Stimulated activated CD8-positive, alpha-beta memory T cell treated with anti-CD3 and anti-CD28 coated beads, Interleukin-7, amount 100 ng/mL, for 24 hours (primary cell): Measurements from ENCODE around the gene CXCL10.
A peak's percentile ranks its signal among the peaks of the same experiment; 100 is the strongest.
"Not testable (repeated sequence)": the region's sequence is repeated elsewhere in the genome, so short reads cannot be mapped to it uniquely, and the experiment has no call there.

Source experiments
- DNase-seq: peaks from one replicate; pipeline ENCODE4 v3.0.0-alpha.2; 2020; ENCODE audit warnings: low read depth

The CXCL10 gene

GRCh38 chr4:76023389-76023788 lies at the start of gene CXCL10:
Gene CXCL10, minus strand, starts transcription at chr4:76023497. Its CDS starts 66 bp downstream, at chr4:76023431.
- no peak for DNase-seq

- DNase-seq, result no peak
These were observed 49.5 kb upstream of the CXCL10 start for GRCh38 chr4:76072760-76073159.

DNA sequence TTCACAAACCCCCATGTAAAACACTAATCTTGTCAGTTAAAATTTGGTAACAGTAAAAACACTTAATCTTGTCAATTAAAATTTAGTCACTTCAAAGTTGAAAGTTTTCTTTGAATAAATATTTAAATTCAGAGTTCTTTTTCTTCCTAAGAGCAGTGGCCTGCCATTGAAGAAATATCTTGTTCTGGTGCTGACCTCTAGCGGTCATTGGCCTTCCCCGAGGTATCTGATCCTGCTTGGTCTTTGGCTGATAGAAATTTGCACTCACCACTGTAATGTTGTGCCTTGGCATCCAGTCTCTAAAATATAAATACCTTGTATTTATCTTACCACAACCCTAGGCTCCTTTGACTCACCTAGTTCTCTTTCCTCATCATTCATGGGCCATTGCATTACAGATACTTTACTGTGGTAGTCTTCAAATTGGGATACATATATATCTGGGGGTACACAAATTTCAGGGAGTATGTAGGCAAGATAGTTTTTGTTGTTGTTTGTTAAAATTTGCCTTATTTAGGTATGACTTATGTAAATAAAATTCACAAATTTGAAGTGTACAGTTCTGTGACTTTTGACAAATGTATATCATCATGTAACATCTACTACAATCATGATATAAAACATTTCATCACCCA lies 44.5 kb upstream of the CXCL10 start:
- DNase-seq, result peak; percentile 43

DNA sequence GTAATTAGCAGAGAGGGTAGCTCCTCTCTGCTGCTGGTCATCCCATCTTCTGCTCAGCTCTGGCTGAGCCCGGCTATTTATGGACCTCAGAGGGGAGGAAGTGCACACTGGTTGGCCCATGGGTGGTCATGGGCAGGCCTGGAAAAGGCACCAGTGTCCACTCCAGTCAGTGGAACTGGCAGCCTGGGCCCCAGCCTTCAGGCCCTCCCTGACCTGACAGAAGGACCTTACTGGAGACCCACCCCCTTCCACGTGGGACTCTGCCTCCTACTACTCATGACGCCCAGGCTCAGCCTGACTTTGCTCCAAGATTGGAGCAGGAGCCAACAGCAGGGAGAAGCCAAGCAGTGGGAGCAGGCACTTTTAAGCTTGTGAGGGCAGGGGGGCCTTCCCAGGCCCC lies 43.2 kb upstream of the CXCL10 start:
- DNase-seq, result no peak

GRCh38 chr4:76061982-76062381 lies 38.7 kb upstream of the CXCL10 start:
- no peak for DNase-seq

DNA sequence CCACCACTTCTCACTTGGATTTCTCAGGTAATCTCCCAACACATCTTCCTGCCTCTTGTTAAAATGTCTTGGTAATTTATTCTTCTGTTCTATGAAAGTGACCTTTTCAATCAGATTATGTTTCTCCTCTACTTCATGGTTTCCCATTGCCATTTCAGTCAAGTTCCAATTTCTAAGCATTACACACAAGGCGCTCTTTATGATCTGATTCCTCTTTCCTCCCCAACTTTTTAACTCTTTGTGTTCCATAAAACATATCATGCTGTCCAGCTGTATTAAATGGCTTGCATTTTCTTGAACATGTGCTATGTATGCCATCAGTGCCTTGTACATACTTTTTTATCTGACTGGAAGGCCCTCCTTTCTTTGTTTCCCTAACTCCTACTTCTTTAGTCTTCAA lies 38.1 kb upstream of the CXCL10 start:
- DNase-seq, result no peak

DNA sequence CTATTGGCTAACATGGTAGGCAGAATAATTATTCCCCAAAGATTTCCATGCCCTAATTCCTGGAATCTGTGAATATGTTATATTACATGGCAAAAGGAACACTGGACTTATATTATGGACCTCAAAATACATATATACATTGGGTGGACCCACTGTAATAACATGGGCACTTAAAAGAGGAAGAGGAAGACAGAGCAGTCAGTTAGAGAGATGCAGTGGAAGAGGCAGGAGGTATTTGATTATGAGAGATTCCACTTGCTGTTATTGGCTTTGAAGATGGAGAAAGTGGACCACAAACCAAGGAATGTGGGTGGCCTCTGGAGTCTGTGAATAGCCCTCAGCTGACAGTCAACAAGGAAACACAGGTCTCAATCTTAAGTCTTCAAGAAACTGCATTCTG lies 37.2 kb upstream of the CXCL10 start:
- no peak for DNase-seq

- DNase-seq, result no peak
These were observed 36.5 kb upstream of the CXCL10 start for GRCh38 chr4:76059750-76060149.

GRCh38 chr4:76058888-76059426 lies 35.7 kb upstream of the CXCL10 start:
- DNase-seq, result no peak

DNA sequence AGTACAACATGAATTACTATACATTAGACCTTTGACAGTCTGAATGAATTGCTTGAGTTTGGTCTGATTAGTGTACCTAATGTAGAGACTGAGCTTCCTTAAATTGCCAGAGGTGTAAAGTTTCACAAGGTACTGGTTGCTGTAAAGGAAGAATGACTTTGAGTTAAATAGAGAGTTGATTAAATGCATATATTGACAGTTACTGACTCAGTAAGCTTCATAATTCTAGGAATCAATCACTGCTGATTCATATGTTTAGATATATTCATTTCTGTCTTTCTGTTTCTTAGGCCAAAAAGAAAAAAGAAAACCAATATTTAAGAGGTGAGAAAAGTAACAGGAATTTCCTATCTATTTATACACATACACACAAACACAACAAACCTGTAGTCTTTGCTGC lies 35.0 kb upstream of the CXCL10 start:
- DNase-seq, result no peak

DNA sequence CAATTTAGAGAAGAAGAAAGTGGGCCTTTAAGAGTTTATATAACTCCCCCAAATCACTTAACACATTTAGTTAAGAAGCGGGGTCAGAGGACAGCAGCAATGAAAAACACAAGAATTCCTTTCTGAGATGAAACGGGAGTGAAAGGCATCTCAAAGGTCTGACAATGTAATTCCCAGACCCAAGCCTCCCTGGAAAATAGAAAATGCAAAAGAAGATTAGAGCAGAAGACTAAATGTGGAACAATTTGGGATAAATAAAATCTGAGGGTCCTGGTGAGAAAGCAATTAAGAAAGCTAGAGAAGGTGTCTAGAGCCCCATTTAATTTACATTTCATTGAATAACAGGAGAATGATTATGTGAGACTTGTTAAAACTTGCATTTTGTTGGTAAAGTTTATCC lies 32.1 kb upstream of the CXCL10 start:
- no peak for DNase-seq

- no peak for DNase-seq
These were observed 31.7 kb upstream of the CXCL10 start for GRCh38 chr4:76055016-76055415.

- DNase-seq, result no peak
These were observed 30.4 kb upstream of the CXCL10 start for GRCh38 chr4:76053730-76054129.

GRCh38 chr4:76050560-76051050 lies 27.3 kb upstream of the CXCL10 start:
- not testable (repeated sequence) for DNase-seq

DNA sequence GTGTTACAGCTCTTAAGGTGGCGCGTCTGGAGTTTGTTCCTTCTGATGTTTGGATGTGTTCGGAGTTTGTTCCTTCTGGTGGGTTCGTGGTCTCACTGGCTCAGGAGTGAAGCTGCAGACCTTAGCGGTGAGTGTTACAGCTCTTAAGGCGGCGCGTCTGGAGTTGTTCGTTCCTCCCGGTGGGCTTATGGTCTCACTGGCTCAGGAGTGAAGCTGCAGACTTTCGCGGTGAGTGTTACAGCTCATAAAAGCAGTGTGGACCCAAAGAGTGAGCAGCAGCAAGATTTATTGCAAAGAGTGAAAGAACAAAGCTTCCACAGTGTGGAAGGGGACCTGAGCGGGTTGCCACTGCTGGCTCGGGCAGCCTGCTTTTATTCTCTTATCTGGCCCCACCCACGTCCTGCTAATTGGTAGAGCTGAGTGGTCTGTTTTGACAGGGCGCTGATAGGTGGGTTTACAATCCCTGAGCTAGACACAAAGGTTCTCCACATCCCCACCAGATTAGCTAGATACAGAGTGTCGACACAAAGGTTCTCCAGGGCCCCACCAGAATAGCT lies 26.6 kb upstream of the CXCL10 start:
- DNase-seq, result not testable (repeated sequence)

DNA sequence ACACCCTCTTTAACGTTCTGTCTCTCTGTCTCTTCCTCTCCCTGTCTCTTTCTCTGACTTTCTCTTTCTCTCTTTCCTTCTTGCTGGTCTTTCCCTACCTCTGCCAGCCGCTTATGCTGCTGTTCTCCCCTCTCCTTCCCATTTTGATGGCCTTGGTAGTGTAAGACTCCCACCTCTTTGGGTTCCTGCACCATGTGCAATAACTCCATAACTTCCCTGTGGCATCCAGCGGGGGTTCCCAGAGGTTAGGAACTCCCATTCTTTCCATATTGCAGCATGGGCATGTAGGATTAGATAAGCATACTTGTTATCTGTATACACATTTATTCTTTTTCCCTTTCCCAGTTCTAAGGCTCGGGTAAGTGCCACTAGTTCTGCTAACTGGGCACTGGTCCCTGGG lies 21.4 kb upstream of the CXCL10 start:
- not testable (repeated sequence) for DNase-seq

- not testable (repeated sequence) for DNase-seq
These were observed 20.0 kb upstream of the CXCL10 start for GRCh38 chr4:76043306-76043705.

DNA sequence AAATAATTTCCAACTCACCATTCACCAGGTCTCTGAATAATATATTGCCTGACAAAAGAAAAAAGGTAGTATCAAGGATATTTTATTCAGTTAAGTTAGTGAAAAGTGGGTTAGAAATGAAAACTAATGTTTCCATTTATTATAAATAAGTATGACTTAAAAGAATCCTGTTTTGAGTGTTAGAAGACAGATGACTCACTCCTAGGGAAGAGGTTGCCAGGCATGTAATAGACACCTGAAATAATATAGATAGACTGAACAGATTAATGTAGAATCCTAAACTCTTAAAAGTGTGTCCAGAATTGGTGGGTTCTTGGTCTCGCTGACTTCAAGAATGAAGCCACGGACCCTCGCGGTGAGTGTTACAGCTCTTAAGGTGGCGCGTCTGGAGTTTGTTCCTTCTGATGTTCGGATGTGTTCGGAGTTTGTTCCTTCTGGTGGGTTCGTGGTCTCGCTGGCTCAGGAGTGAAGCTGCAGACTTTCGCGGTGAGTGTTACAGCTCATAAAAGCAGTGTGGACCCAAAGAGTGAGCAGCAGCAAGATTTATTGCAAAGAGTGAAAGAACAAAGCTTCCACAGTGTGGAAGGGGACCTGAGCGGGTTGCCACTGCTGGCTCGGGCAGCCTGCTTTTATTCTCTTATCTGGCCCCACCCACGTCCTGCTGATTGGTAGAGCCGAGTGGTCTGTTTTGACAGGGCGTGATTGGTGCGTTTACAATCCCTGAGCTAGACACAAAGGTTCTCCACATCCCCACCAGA lies 19.1 kb upstream of the CXCL10 start:
- DNase-seq, result not testable (repeated sequence)

- DNase-seq, result no peak
These were observed 13.6 kb upstream of the CXCL10 start for GRCh38 chr4:76036855-76037254.

GRCh38 chr4:76035799-76036380 lies 12.6 kb upstream of the CXCL10 start, which contains the start of gene CXCL11:
Gene CXCL11, minus strand, starts transcription at chr4:76036070. Its CDS starts 83 bp downstream, at chr4:76035987.
- DNase-seq, result no peak

- no peak for DNase-seq
These were observed 11.8 kb upstream of the CXCL10 start for GRCh38 chr4:76035141-76035540.

DNA sequence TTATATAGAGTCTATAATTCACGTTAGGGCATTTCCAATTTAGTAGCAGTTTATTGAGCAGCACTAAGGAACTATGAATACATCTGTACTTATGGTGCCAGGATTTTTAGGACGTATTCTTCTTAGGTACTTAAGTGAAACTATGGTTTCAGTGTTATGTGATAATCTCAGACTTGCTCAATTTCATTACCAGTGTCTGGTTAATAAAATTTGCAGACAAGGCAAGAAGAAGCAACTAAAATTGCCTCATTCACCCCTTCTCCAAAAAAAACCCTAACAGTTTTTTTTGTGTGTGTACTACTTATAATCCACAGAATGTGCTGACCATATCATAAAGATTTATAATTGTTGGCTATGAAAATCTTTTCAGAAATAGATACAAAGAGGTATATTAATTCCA lies 6.0 kb upstream of the CXCL10 start:
- no peak for DNase-seq
